HPDE6-E6E7 (cell line): ENCODE measurements around the gene SPCS2.
"Not testable (repeated sequence)": the region's sequence is repeated elsewhere in the genome, so short reads cannot be mapped to it uniquely, and the experiment has no call there.

ENCODE experiments used
- DNase-seq: peaks from one replicate; pipeline ENCODE4 v3.0.0; 2011; ENCODE audit warnings: missing footprints; ENCODE audit errors: extremely low spot score

SPCS2 gene

DNA sequence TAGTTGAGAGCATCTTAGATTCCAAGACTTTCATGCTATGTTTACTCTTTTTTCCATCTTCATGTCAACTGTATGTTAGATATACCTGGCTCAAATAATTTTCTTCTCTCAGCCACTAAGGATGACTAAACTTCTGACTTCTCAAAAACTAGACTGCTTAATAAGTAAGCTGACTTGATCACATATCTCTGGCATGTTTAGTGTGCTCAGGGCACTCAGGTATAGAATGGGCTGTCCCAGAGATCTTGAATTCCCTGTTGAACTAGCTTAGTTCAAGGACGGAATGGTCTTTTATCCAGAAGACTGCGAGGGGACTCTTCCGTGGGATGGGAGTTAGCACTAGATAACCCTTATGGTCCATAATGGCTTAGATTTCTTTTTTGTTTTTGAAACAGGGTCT is 52.6 kb downstream of the SPCS2 start:
- DNase-seq = no peak

DNA sequence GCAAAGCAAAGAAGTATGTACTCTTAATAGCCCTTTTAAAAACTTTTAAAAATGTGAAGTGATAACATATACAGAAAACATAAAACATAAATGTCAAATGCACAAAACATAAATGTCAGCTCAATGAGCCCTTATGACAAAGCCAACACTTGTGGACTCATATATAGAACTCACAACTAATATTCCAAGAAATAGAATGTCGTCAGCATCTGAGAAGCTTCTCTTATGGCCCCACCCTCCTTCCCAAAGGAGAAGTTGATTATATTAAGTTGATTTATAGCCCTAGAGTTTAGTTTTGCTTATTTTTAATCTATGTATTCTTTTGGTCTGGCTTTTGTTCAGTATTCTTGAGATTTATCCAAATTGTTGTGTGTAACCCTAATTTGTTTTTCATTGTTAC is 53.5 kb downstream of the SPCS2 start:
- DNase-seq = no peak

DNA sequence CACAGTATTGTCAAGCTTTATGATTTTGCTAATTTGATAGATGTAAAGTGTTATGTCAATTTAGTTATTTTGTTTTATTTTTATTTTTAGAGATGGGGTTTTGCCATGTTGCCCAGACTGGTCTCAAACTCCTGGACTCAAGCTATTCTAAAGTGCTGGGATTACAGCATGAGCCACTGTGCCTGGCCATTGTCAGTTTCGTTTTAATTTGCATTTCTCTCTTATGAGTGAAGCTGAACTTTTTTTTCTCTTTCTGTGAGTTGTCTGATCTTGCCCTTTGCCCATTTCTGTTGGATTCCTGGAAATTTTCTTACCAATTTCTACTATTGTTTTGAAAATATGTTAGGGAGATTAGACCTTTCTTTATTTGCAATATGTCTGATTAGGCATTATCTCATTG is 55.1 kb downstream of the SPCS2 start:
- no peak for DNase-seq

DNA sequence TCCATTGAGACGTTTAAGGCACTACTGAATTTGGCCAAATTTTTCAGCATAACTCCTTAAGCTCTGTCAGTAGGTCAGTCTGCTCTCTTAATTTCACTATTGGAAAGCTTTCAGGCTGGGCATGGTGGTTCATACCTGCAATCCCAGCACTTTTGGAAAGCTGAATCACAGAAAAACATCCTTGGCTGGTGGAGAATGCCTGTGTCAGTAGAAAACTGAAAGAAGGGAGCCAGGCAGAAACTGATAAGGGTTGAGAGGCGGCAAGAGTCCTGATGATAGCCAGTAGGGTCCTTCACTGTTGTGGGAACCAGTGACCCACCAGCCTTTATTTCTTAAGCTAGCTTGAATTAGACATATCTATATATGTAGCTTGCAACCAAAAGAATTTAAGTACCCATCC is 62.3 kb downstream of the SPCS2 start:
- no peak for DNase-seq

DNA sequence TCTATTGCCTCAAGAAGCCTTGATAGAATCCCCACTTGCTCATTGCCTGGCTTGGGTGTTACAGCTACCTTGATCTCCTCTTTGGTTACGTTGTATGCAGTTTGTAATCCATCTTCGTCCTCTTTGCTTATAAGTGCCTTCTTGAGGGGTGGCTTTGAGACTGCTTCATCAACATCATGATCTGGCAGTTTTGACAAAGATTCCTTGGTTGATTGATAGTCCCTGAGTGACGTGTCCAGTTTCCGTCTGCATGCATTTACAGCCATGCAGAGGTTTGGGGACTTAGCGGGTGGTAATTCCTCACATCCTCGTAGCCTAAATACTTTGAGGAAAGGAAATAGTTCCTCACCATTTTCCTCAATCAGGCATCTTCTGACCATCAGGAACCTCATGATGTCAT is 62.8 kb downstream of the SPCS2 start:
- no peak for DNase-seq

DNA sequence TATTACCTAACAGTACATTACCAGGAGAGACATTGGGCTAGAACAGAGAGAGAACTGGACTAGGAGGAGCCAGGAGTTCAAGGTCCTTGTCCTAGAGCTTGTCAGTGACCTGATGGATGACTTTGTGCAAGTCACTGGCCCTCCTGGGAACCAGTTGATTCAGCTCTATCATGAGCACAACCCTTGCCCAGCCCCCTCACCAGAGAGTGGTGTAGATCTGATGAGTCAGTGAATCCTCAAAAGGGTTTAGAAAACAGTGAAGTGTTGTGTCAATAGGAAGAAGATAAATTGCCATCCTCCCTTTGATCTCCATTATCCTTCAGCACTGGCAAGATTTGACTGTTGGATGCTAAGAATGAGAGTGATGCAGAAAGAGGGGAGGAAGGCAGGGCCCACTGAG is 64.0 kb downstream of the SPCS2 start:
- no peak for DNase-seq

- peak; percentile 50 for DNase-seq
Measured at GRCh38 chr11:75014129-75014528, 65.1 kb downstream of the SPCS2 start.

- not testable (repeated sequence) for DNase-seq
Measured at GRCh38 chr11:75019200-75019599, 70.1 kb downstream of the SPCS2 start.

DNA sequence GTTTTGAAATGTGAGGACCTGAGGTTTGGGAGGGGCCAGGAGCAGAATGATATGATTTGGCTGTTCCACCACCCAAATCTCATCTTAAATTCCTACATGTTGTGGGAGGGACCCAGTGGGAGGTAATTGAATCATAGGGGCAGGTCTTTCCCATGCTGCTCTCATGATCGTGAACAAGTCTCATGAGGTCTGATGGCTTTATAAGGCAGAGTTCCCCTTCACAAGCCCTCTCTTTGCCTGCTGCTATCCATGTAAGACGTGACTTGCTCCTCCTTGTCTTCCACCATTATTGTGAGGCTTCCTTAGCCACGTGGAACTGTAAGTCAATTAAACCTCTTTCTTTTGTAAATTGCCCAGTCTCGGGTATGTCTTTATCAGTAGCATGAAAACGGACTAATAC is 71.3 kb downstream of the SPCS2 start:
- not testable (repeated sequence) for DNase-seq

DNA sequence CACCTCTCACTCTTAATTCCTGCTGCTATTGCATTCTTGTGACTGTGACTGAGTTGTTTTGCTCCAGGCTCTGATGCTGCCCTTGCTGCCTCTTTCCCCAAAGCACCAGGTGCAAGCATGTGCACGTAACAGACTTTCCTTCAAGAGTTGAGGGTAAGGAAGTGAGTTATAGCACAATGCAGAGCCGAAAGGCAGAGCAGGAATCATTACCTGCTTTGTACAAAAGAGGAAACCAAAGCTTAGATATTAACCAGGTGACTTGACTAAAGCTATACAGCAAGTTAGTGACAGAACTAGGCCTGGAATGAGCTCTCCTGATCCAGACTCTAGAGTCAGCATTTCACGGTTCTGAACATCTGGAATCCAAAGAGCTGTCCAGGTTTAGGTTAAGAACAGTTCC is 73.2 kb downstream of the SPCS2 start:
- DNase-seq = no peak

DNA sequence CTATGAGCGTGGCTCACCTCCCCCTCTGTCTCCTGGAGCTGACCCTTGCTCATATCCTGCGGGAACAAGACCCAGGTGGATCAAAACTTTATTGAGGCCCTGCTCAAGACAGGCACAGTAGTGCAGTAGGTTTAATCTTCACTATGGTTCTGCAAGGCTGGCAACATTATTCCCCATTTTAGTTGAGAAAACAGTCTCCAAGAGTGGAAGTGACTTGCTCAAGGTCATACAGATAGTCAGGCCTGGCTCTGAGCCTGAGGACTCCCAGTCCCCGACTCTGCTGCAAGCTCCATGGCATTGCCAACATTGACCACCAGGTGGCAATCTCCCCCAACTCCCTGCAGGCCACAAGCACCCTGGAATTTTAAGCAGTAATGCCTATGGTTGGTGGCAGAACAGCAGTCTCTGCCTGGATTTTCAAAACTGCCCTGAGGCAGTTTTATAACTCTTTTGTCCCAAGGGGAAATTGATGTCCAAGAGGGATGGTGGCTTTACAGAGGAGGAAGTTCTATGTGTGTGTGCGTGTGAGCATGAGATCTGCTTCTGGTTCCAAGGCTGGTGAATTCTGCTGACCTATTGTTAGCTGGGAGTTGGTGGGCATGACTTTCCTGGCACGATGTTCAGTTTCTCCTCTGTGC is 73.8 kb downstream of the SPCS2 start:
- DNase-seq = peak; percentile 76

- no peak for DNase-seq
Measured at GRCh38 chr11:75023446-75024067, 74.5 kb downstream of the SPCS2 start.

DNA sequence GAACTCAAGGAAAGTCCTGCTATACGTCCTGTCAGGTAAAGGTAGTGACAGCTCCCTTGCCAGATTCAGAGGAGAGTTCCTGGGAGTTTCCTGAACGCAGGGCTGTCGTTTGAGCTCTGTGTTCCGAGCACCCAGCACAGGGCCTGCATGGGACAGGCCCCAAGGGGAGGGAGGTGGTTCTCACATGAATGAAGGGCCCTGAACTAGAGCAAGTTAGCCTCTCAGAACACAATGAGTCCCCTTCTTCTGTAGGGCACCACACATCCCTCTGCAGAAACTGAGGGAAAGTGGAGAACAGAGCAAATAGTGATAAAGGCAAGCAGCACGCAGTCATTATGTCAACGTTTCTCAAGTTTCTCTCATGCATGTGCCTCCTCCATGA is 75.0 kb downstream of the SPCS2 start:
- DNase-seq = no peak

DNA sequence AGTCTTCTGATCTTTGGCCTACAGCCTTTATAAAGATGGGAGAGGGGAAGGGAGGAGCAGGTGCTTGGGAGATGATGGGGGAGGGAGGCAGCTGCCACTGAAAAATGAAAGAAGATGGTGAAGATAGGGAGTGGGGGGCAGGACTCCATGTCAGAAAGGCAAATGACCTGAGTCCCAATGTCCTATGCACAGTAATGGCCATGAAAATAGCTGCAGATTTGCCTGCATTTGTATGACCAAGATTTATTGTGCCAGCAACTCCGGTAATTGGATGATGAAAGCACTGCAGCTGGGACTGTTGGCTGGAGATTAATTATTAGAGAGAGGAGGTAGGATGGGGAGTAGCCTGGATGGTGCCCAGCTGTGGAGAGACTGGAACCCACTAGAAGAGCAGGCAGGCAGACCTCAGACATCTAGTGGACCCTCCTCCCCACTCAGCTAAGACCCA is 75.7 kb downstream of the SPCS2 start:
- no peak for DNase-seq

DNA sequence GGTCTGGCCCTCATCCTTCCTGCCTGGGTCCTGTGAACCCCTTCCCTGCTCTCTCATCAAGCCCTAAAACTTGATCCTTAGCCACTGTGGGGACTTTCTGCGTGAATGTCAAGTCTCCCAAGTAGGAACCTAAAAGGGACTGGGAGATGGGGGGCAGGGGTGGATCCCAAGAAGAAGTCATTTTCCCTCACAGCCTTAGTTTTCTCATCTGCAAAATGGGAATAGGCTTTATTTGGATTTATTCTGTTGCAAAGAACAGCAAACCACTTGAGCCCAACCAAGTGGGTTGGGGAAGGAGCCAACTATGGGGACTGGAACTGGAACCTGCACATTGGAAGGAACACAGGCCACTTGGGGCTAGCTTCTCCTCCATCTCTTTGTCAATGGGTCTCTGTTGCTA is 76.5 kb downstream of the SPCS2 start:
- no peak for DNase-seq

DNA sequence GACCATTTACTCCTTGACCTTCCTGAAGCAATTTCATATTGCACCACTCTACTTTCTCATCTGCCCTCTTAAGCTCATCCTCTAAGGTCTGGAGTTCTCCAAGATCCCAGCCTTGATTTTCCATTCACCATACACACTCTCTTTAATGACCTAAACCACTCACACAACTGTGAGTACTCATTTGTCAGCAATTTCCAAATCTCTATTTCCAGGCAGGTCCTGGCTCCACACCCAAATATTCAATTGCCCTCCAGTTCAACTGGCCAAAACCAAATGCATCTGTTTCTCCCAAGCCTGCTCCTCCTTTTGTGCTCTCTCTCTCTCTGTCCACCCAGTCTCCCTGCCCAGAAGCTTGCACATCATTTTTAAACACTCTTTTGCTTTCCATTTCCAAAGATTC is 79.3 kb downstream of the SPCS2 start:
- DNase-seq = no peak
